H9 (cell line): ENCODE data around the gene PARP1. TPM values are rescaled to one million over a fixed set of nuclear protein-coding genes. Genes with fewer than 3 reads are reported as not detected.

Source experiments
- DNase-seq: peaks from one replicate; pipeline ENCODE4 v3.0.0-alpha.2; 2017
- H2AFZ ChIP-seq: one replicate; pipeline ENCODE4 v1.6.1; 2013; ENCODE audit warnings: mild to moderate bottlenecking, low read length, control low read depth, moderate library complexity
- H2AK5ac ChIP-seq: 2 replicates; pipeline ENCODE4 v1.6.1; 2013; ENCODE audit warnings: low read length, control low read depth, mixed read lengths; ENCODE audit not compliant: insufficient read length
- H2BK120ac ChIP-seq: one replicate; pipeline ENCODE4 v1.6.1; 2013; ENCODE audit warnings: low read depth, mild to moderate bottlenecking, low read length, control low read depth, inconsistent platforms; ENCODE audit not compliant: poor library complexity, severe bottlenecking
- H2BK12ac ChIP-seq: 2 replicates; pipeline ENCODE4 v1.6.1; 2013; ENCODE audit warnings: low read length, control low read depth, mixed read lengths, low read depth; ENCODE audit not compliant: insufficient read length
- H2BK15ac ChIP-seq: 2 replicates; pipeline ENCODE4 v1.6.1; 2013; ENCODE audit warnings: low read depth, low read length, control low read depth
- H2BK20ac ChIP-seq: one replicate; pipeline ENCODE4 v1.6.1; 2013; ENCODE audit warnings: low read depth, mild to moderate bottlenecking, low read length, control low read depth, inconsistent platforms; ENCODE audit not compliant: poor library complexity, severe bottlenecking
- H2BK5ac ChIP-seq: 2 replicates; pipeline ENCODE4 v1.6.1; 2013; ENCODE audit warnings: low read length, control low read depth, mixed read lengths; ENCODE audit not compliant: insufficient read length
- H3K14ac ChIP-seq: 2 replicates; pipeline ENCODE4 v1.6.1; 2013; ENCODE audit warnings: low read length, control low read depth; ENCODE audit not compliant: insufficient read depth
- H3K18ac ChIP-seq: 2 replicates; pipeline ENCODE4 v1.6.1; 2013; ENCODE audit warnings: low read depth, mild to moderate bottlenecking, mixed read lengths, low read length, control low read depth; ENCODE audit not compliant: insufficient read length
- H3K23ac ChIP-seq: 2 replicates; pipeline ENCODE4 v1.6.1; 2013; ENCODE audit warnings: low read length, control low read depth, mixed read lengths, low read depth; ENCODE audit not compliant: insufficient read length
- H3K23me2 ChIP-seq: 2 replicates; pipeline ENCODE4 v1.6.1; 2013; ENCODE audit warnings: low read depth, mild to moderate bottlenecking, mixed read lengths, low read length, control low read depth; ENCODE audit not compliant: insufficient read length, poor library complexity, severe bottlenecking
- H3K27ac ChIP-seq: 2 replicates; pipeline ENCODE4 v1.5.1; 2013; ENCODE audit warnings: low read length, control low read depth, mixed read lengths, low read depth; ENCODE audit not compliant: insufficient read length
- H3K27me3 ChIP-seq: 2 replicates; pipeline ENCODE4 v1.6.1; 2013; ENCODE audit warnings: low read length, control low read depth, inconsistent platforms; ENCODE audit not compliant: insufficient read depth
- H3K4ac ChIP-seq: 2 replicates; pipeline ENCODE4 v1.6.1; 2013; ENCODE audit warnings: low read depth, mild to moderate bottlenecking, control low read depth, inconsistent platforms, low read length, moderate library complexity
- H3K4me1 ChIP-seq: 2 replicates; pipeline ENCODE4 v1.6.1; 2013; ENCODE audit warnings: low read length, control low read depth, inconsistent platforms; ENCODE audit not compliant: insufficient read depth
- H3K4me2 ChIP-seq: 2 replicates; pipeline ENCODE4 v1.6.1; 2013; ENCODE audit warnings: low read length, control low read depth, mixed read lengths; ENCODE audit not compliant: insufficient read length, insufficient read depth
- H3K56ac ChIP-seq: 2 replicates; pipeline ENCODE4 v1.6.1; 2013; ENCODE audit warnings: low read depth, mild to moderate bottlenecking, mixed read lengths, low read length, control low read depth; ENCODE audit not compliant: insufficient read length
- H3K79me1 ChIP-seq: 2 replicates; pipeline ENCODE4 v1.6.1; 2013; ENCODE audit warnings: low read depth, mild to moderate bottlenecking, moderate library complexity, low read length, control low read depth, inconsistent platforms; ENCODE audit not compliant: insufficient read depth, poor library complexity, severe bottlenecking
- H3K79me2 ChIP-seq: 2 replicates; pipeline ENCODE4 v1.6.1; 2013; ENCODE audit warnings: low read length, control low read depth, inconsistent platforms; ENCODE audit not compliant: insufficient read depth
- H3K9ac ChIP-seq: 2 replicates; pipeline ENCODE4 v1.6.1; 2013; ENCODE audit warnings: low read length, control low read depth, mixed read lengths; ENCODE audit not compliant: insufficient read length; ENCODE audit errors: extremely low read depth
- H3K9me3 ChIP-seq: one replicate; pipeline ENCODE4 v1.6.1; 2013; ENCODE audit warnings: low read depth, low read length, inconsistent platforms; ENCODE audit not compliant: control insufficient read depth
- H3T11ph ChIP-seq: one replicate; pipeline ENCODE4 v1.6.1; 2013; ENCODE audit warnings: mild to moderate bottlenecking, low read length, control low read depth, inconsistent platforms
- H4K20me1 ChIP-seq: one replicate; pipeline ENCODE4 v1.6.1; 2013; ENCODE audit not compliant: control insufficient read depth, insufficient read length, insufficient read depth
- H4K5ac ChIP-seq: 2 replicates; pipeline ENCODE4 v1.6.1; 2013; ENCODE audit warnings: low read depth, mild to moderate bottlenecking, mixed read lengths, low read length, control low read depth; ENCODE audit not compliant: insufficient read length
- H4K8ac ChIP-seq: replicated peaks from 2 replicates; pipeline ENCODE4 v1.6.1; 2013; ENCODE audit warnings: low read length, control low read depth, mixed read lengths, low read depth; ENCODE audit not compliant: insufficient read length
- H4K91ac ChIP-seq: 2 replicates; pipeline ENCODE4 v1.6.1; 2013; ENCODE audit warnings: low read depth, mild to moderate bottlenecking, moderate library complexity, mixed read lengths, low read length, control low read depth; ENCODE audit not compliant: insufficient read length
- H3K27ac Mint-ChIP-seq, 3 experiments: 2 replicates in 2 of 3; 3 replicates in 1 of 3; pipeline ENCODE4 v1.8.0; 2020 to 2021; ENCODE audit warnings: mixed read lengths in 3 of 3, mild to moderate bottlenecking in 1 of 3, moderate library complexity in 1 of 3
- H3K27me3 Mint-ChIP-seq: 2 replicates; pipeline ENCODE4 v1.8.0; 2021; ENCODE audit warnings: low read depth, mild to moderate bottlenecking, moderate library complexity, mixed read lengths
- H3K36me3 Mint-ChIP-seq, 3 experiments: 2 replicates in 2 of 3; 3 replicates in 1 of 3; pipeline ENCODE4 v1.8.0; 2020 to 2021; ENCODE audit warnings: low read depth in 3 of 3, mixed read lengths in 3 of 3; ENCODE audit not compliant: insufficient read depth in 1 of 3
- H3K4me1 Mint-ChIP-seq, 2 experiments: 2 replicates each; pipeline ENCODE4 v1.8.0; 2020; ENCODE audit warnings: mixed read lengths in 2 of 2
- H3K4me3 Mint-ChIP-seq, 2 experiments: 2 replicates in 1 of 2; 3 replicates in 1 of 2; pipeline ENCODE4 v1.8.0; 2020 to 2021; ENCODE audit warnings: mild to moderate bottlenecking in 2 of 2, mixed read lengths in 2 of 2, moderate library complexity in 1 of 2
- H3K9me3 Mint-ChIP-seq, 2 experiments: 2 replicates in 1 of 2; 3 replicates in 1 of 2; pipeline ENCODE4 v1.8.0; 2020; ENCODE audit warnings: mild to moderate bottlenecking in 2 of 2, mixed read lengths in 2 of 2, moderate library complexity in 1 of 2
- WGBS: extraction: QIAGEN DNeasy Blood & Tissue Kit; methylation state at CpG from one replicate; pipeline ENCODE4 v1.1.7; 2013; ENCODE audit warnings: missing lambda C conversion rate, low lambda C conversion rate, mixed read lengths; ENCODE audit not compliant: insufficient read length; ENCODE audit errors: extremely low coverage; 5-methylcytosine and 5-hydroxymethylcytosine counted together
- total RNA-seq: library from RNA; stranded (reverse); gene quantifications from 2 replicates; pipeline ENCODE4 v1.2.1, GENCODE V29; 2021
- TF ChIP-seq, protein P1 (sequence below): fragments of 200-600 bp; sonication (generic); conservative IDR thresholded peaks from 3 replicates; pipeline ENCODE4 v1.8.0; 2021; ENCODE audit warnings: antibody characterized with exemption, mild to moderate bottlenecking

PARP1 gene
- total RNA-seq, 1 experiment from 2014 or later: 337 TPM

DNA sequence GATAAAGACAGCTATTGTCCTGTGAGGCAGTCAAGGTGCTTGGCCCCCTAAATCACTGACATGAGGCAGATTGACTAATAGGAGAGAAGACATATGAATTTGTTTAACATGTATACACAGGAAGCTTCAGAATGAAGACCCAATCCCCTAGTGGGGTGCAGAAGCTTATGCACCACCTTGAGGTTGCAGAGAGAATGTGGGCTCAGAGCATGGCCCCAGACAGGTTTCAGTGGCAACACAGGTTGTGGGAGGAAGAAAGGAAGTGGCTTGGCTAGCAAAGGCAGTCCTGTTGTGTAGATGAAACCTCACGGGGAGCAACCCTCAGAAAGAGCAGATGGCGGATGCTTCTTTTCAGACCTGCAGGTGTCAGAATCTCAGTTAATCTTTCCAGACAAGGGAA, 37.0 kb upstream of the PARP1 start:
- H2AK5ac ChIP-seq: no peak overlapping the region
- peak; percentile 47 for DNase-seq
- TF ChIP-seq, protein P1, sequence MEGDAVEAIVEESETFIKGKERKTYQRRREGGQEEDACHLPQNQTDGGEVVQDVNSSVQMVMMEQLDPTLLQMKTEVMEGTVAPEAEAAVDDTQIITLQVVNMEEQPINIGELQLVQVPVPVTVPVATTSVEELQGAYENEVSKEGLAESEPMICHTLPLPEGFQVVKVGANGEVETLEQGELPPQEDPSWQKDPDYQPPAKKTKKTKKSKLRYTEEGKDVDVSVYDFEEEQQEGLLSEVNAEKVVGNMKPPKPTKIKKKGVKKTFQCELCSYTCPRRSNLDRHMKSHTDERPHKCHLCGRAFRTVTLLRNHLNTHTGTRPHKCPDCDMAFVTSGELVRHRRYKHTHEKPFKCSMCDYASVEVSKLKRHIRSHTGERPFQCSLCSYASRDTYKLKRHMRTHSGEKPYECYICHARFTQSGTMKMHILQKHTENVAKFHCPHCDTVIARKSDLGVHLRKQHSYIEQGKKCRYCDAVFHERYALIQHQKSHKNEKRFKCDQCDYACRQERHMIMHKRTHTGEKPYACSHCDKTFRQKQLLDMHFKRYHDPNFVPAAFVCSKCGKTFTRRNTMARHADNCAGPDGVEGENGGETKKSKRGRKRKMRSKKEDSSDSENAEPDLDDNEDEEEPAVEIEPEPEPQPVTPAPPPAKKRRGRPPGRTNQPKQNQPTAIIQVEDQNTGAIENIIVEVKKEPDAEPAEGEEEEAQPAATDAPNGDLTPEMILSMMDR: peak; percentile 36; the same call in 2 of the 3 replicates
- H4K8ac ChIP-seq: no peak overlapping the region
- H3K9me3 ChIP-seq: no peaks in the 10 kb centered on the region
- H3K27me3 Mint-ChIP-seq: peaks cover 1% of the 10 kb centered on the region
- H3K36me3 Mint-ChIP-seq: no peaks in the 10 kb centered on the region
- H2BK12ac ChIP-seq: no peak overlapping the region
- H2BK120ac ChIP-seq: no peak overlapping the region
- H3K23me2 ChIP-seq: no peaks in the 10 kb centered on the region
- no peak overlapping the region for H2BK15ac ChIP-seq
- no peaks in the 10 kb centered on the region for H4K20me1 ChIP-seq
- no peak overlapping the region; the same call in 1 of the 2 replicates for H3K14ac ChIP-seq
- no peak overlapping the region for H3K27ac ChIP-seq
- peak overlapping the region in 1 of 3 experiments; percentile 59; a peak in 2 of 7 replicates for H3K27ac Mint-ChIP-seq
- no peak overlapping the region for H2BK20ac ChIP-seq
- H3K79me2 ChIP-seq: no peaks in the 10 kb centered on the region
- no peak overlapping the region for H3T11ph ChIP-seq
- H3K4me1 Mint-ChIP-seq: peaks cover 39 to 42% of the 10 kb centered on the region in 2 experiments
- no peak overlapping the region for H3K9ac ChIP-seq
- H3K4me3 Mint-ChIP-seq: no peak overlapping the region
- H3K18ac ChIP-seq: no peak overlapping the region
- no peak overlapping the region for H3K4me2 ChIP-seq
- WGBS: no CpG with 5 or more reads among the region's 2 CpGs
- no peaks in the 10 kb centered on the region for H3K27me3 ChIP-seq
- H3K4ac ChIP-seq: no peak overlapping the region
- no peak overlapping the region for H2BK5ac ChIP-seq
- H3K79me1 ChIP-seq: no peaks in the 10 kb centered on the region
- H3K9me3 Mint-ChIP-seq: no peaks in the 10 kb centered on the region; a peak in 1 of 5 replicates
- no peak overlapping the region for H4K91ac ChIP-seq
- H4K5ac ChIP-seq: no peak overlapping the region
- H2AFZ ChIP-seq: no peak overlapping the region
- no peak overlapping the region for H3K56ac ChIP-seq
- H3K4me1 ChIP-seq: peaks cover 2% of the 10 kb centered on the region; the same call in 1 of the 2 replicates
- no peak overlapping the region for H3K23ac ChIP-seq
